MM.1S (cell line): ENCODE measurements around the gene CLTA.

ENCODE experiments used
- DNase-seq: peaks from one replicate; pipeline ENCODE4 v3.0.0-alpha.2; 2015
- H2AFZ ChIP-seq: fragments of 300-600 bp; sonication (generic); 2 replicates; pipeline ENCODE4 v1.6.0; 2016; ENCODE audit warnings: antibody characterized with exemption, low read length
- H3F3A ChIP-seq: fragments of 300-600 bp; sonication (generic); 2 replicates; pipeline ENCODE4 v1.6.1; 2016; ENCODE audit warnings: mild to moderate bottlenecking, antibody characterized with exemption, low read length, moderate library complexity, mixed read lengths; ENCODE audit not compliant: insufficient read depth
- H3K27ac ChIP-seq: fragments of 300-600 bp; sonication (generic); 2 replicates; pipeline ENCODE4 v1.5.1; 2016; ENCODE audit warnings: mild to moderate bottlenecking, low read length
- H3K27me3 ChIP-seq: fragments of 300-600 bp; sonication (generic); replicated peaks from 2 replicates; pipeline ENCODE4 v1.6.0; 2016; ENCODE audit warnings: low read length; ENCODE audit not compliant: insufficient read depth
- H3K36me3 ChIP-seq: fragments of 300-600 bp; sonication (generic); replicated peaks from 2 replicates; pipeline ENCODE4 v1.6.1; 2016; ENCODE audit warnings: mild to moderate bottlenecking, low read length, mixed read lengths; ENCODE audit not compliant: insufficient read depth
- H3K4me1 ChIP-seq: fragments of 300-600 bp; sonication (generic); 2 replicates; pipeline ENCODE4 v1.6.1; 2016; ENCODE audit warnings: low read length, mixed read lengths
- H3K4me2 ChIP-seq: fragments of 300-600 bp; sonication (generic); 2 replicates; pipeline ENCODE4 v1.6.0; 2016; ENCODE audit warnings: low read depth, low read length
- H3K4me3 ChIP-seq: fragments of 300-600 bp; sonication (generic); 2 replicates; pipeline ENCODE4 v1.5.1; 2016; ENCODE audit warnings: low read length, mixed read lengths
- H3K79me2 ChIP-seq: fragments of 300-600 bp; sonication (generic); 2 replicates; pipeline ENCODE4 v1.6.1; 2016; ENCODE audit warnings: mixed run types, low read length, mixed read lengths
- H3K9ac ChIP-seq: fragments of 300-600 bp; sonication (generic); 2 replicates; pipeline ENCODE4 v1.6.1; 2016; ENCODE audit warnings: low read length, mixed read lengths
- H3K9me2 ChIP-seq: fragments of 300-600 bp; sonication (generic); replicated peaks from 2 replicates; pipeline ENCODE4 v1.6.1; 2016; ENCODE audit warnings: mild to moderate bottlenecking, low read length, mixed read lengths; ENCODE audit not compliant: insufficient read depth
- H3K9me3 ChIP-seq: fragments of 300-600 bp; sonication (generic); replicated peaks from 2 replicates; pipeline ENCODE4 v1.6.1; 2016; ENCODE audit warnings: mild to moderate bottlenecking, low read length, mixed read lengths; ENCODE audit not compliant: insufficient read depth
- H4K20me1 ChIP-seq: fragments of 300-600 bp; sonication (generic); 2 replicates; pipeline ENCODE4 v1.6.1; 2016; ENCODE audit warnings: mild to moderate bottlenecking, low read length, moderate library complexity, mixed read lengths; ENCODE audit not compliant: insufficient read depth
- EZH2 ChIP-seq: fragments of 300-600 bp; sonication (generic); optimal IDR thresholded peaks from 2 replicates; pipeline ENCODE3; 2017; ENCODE audit warnings: low read depth, mild to moderate bottlenecking, antibody characterized with exemption, low read length, mixed read lengths
- EZH2phosphoT487 ChIP-seq: fragments of 300-600 bp; sonication (generic); IDR thresholded peaks from 2 replicates; pipeline ENCODE4 v1.6.1; 2018; ENCODE audit warnings: antibody characterized with exemption, low read length
- TF ChIP-seq, protein P1 (sequence below): fragments of 300-600 bp; sonication (generic); IDR thresholded peaks from 2 replicates; pipeline ENCODE4 v1.5.1; 2016; ENCODE audit warnings: antibody characterized with exemption, low read length, mixed read lengths

Gene CLTA

DNA sequence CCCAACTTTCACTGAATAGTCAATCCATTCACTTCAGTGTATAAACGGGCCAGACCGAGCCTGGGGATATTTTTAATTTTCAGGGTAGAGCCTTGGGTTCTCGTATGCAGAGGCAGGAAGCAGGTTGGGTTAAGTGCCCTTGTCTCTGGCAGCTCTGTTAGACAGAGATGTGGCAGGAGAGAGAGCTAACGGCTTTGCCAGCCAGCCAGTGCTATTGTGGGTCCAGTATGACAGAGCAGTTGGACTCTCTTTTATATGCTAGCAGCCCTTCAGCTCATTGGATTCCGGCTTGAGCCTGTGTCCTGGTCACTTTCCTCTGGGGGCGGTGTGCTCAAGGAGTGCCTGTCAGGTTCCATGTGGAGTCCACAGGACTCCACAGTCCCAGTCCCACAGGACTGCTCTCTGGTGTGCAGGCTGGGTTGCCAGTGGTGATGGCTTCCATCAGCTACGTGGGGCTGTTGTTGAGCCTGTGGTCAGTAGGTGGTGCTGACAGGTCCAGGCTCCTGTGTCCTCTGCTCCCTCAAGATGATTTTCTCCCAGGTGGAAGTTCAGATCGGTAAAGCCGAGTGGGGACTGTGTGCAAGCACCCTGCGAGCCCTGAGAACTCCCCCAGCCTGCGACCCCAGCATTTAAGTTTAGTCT lies 14.3 kb downstream of the CLTA start:
- Histone ChIP-seq H3F3A (no peaks in the 10 kb centered on the region; the same call in 1 of the 2 replicates), H2AFZ (no peak overlapping the region)

DNA sequence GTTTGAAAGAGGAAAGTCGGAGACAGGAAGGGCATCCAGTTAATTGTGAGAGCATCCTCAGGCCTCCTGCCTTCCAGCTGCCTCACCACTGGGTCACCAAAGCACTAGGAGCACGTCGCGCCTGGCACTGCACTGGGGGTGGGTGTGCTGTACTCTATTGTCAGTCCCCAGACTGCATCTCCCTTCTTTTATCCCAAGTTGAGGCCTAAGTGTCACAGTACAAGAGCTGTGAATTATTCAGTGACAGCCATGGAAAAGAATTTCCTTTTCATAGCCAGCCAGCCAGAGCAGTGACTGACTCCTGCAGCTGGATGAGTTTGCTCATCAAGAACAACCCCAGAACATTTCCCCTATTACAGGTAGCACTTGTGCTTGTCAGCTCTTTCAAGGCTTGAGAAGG lies 16.3 kb downstream of the CLTA start:
- H3K9me2 ChIP-seq, result no peaks in the 10 kb centered on the region
- H3F3A ChIP-seq, result no peaks in the 10 kb centered on the region; the same call in 1 of the 2 replicates
- H3K9ac ChIP-seq, result no peak overlapping the region
- H2AFZ ChIP-seq, result no peak overlapping the region
- no peaks in the 10 kb centered on the region for H3K27me3 ChIP-seq
- H4K20me1 ChIP-seq, result peaks cover 32% of the 10 kb centered on the region
- H3K4me3 ChIP-seq, result no peak overlapping the region
- H3K27ac ChIP-seq, result no peak overlapping the region
- no peaks in the 10 kb centered on the region for H3K4me1 ChIP-seq
- H3K79me2 ChIP-seq, result peaks cover 97% of the 10 kb centered on the region
- TF ChIP-seq EZH2 (no peak), EZH2phosphoT487 (no peak)
- TF ChIP-seq, protein P1, sequence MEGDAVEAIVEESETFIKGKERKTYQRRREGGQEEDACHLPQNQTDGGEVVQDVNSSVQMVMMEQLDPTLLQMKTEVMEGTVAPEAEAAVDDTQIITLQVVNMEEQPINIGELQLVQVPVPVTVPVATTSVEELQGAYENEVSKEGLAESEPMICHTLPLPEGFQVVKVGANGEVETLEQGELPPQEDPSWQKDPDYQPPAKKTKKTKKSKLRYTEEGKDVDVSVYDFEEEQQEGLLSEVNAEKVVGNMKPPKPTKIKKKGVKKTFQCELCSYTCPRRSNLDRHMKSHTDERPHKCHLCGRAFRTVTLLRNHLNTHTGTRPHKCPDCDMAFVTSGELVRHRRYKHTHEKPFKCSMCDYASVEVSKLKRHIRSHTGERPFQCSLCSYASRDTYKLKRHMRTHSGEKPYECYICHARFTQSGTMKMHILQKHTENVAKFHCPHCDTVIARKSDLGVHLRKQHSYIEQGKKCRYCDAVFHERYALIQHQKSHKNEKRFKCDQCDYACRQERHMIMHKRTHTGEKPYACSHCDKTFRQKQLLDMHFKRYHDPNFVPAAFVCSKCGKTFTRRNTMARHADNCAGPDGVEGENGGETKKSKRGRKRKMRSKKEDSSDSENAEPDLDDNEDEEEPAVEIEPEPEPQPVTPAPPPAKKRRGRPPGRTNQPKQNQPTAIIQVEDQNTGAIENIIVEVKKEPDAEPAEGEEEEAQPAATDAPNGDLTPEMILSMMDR, result no peak
- H3K9me3 ChIP-seq, result no peaks in the 10 kb centered on the region
- no peak overlapping the region for H3K4me2 ChIP-seq
- peaks cover 48% of the 10 kb centered on the region for H3K36me3 ChIP-seq
- no peak for DNase-seq

More for the DNA sequence above, 14.3 kb downstream of the CLTA start:
- TF ChIP-seq, protein P1, result no peak
- no peak for TF ChIP-seq EZH2
- no peak overlapping the region for H3K9ac ChIP-seq
- H3K4me3 ChIP-seq, result no peak overlapping the region
- H3K36me3 ChIP-seq, result peaks cover 57% of the 10 kb centered on the region
- H3K9me3 ChIP-seq, result no peaks in the 10 kb centered on the region
- H3K4me2 ChIP-seq, result no peak overlapping the region
- peaks cover 90% of the 10 kb centered on the region for H3K79me2 ChIP-seq
- peaks cover 18% of the 10 kb centered on the region for H4K20me1 ChIP-seq
- no peaks in the 10 kb centered on the region for H3K27me3 ChIP-seq
- no peak overlapping the region for H3K27ac ChIP-seq
- no peaks in the 10 kb centered on the region for H3K4me1 ChIP-seq
- no peaks in the 10 kb centered on the region for H3K9me2 ChIP-seq
- no peak for DNase-seq

DNA sequence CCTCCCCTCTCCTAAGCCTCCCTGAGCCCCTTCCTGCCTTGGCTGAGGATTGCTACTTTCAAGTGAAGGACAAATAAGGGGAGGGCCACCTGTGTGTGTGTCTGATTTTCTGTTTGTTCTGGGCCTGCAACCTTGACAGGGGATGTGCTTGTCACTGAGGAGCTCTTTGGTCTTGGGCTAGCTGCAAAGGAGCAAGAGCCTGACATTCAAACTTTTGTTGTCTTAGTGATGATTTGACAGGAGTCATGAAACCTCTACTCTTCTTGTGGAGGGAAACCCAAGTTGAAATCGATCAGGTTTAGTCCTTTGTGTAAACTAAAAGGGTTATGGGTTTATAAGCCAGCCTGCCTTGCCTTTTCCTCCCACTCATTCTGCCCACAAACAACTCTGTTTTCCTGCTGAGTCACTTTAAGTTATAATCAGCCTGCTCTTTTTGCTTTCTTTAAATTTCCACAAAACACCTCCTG lies 16.9 kb downstream of the CLTA start:
- Histone ChIP-seq H3K4me2 (no peak overlapping the region), H3K79me2 (peaks cover 96% of the 10 kb centered on the region), H3K27me3 (no peaks in the 10 kb centered on the region), H3K9me2 (no peaks in the 10 kb centered on the region), H4K20me1 (peaks cover 32% of the 10 kb centered on the region), H3K4me3 (no peak overlapping the region), H3K36me3 (peaks cover 48% of the 10 kb centered on the region), H3K4me1 (no peaks in the 10 kb centered on the region), H3K9ac (no peak overlapping the region), H3K9me3 (no peaks in the 10 kb centered on the region), H3K27ac (no peak overlapping the region), H2AFZ (no peak overlapping the region), H3F3A (no peaks in the 10 kb centered on the region; the same call in 1 of the 2 replicates)
- DNase-seq, result no peak
- TF ChIP-seq, protein P1, result no peak
- no peak for TF ChIP-seq EZH2
